Activated gamma-delta T cell (primary cell): ENCODE results near the gene WWOX.

ENCODE experiments used
- DNase-seq: peaks from one replicate; lab custom pipeline; 2025; lab: John Stamatoyannopoulos, UW

WWOX gene

DNA sequence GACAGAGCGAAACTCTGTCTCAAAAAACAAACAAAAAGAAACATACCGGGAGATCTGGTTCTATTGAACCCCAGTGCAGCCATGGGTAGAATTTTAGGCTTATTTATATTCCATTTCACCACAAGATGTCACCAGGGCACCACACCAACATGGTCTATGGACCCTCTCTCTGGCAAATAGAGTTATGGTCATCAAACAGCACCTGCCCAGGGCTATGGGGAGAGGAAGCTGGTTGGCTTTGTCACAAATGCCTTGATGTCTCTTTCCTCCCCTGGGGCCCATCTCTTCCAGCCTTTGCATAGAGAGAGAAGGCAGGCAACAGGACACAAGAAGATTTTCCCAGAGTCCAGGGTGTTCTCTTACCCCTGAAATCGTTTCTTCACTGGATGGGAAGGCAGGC is 128.4 kb downstream of the WWOX start:
- no peak for DNase-seq

- no peak for DNase-seq
Observed at GRCh38 chr16:78228704-78229103, 129.2 kb downstream of the WWOX start.

- DNase-seq, result no peak
Observed at GRCh38 chr16:78230832-78231231, 131.4 kb downstream of the WWOX start.

GRCh38 chr16:78235168-78235800 is 135.8 kb downstream of the WWOX start:
- no peak for DNase-seq

- no peak for DNase-seq
Observed at GRCh38 chr16:78235876-78236275, 136.4 kb downstream of the WWOX start.

DNA sequence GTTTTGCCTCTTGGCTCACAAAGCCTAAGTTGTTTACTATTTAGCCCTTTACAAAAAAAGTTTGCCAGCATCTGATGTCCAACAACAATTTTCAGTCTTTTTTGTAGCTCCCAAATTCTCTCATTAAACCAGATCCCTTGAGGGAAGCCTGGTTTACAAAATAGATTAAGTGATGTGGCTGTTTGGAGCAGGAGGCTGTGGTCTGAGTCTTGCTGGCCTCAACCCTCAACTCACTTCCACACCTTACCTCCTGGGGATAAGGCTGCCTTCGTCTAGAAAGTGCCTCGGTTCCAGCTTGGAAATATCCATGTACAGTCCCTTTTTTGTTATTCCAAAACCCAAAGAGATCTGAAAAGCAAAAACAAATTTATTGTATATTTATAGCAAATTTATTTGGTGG is 138.4 kb downstream of the WWOX start:
- DNase-seq, result no peak

GRCh38 chr16:78240459-78241222 is 141.2 kb downstream of the WWOX start:
- no peak for DNase-seq

GRCh38 chr16:78242239-78242630 is 142.8 kb downstream of the WWOX start:
- DNase-seq, result no peak

DNA sequence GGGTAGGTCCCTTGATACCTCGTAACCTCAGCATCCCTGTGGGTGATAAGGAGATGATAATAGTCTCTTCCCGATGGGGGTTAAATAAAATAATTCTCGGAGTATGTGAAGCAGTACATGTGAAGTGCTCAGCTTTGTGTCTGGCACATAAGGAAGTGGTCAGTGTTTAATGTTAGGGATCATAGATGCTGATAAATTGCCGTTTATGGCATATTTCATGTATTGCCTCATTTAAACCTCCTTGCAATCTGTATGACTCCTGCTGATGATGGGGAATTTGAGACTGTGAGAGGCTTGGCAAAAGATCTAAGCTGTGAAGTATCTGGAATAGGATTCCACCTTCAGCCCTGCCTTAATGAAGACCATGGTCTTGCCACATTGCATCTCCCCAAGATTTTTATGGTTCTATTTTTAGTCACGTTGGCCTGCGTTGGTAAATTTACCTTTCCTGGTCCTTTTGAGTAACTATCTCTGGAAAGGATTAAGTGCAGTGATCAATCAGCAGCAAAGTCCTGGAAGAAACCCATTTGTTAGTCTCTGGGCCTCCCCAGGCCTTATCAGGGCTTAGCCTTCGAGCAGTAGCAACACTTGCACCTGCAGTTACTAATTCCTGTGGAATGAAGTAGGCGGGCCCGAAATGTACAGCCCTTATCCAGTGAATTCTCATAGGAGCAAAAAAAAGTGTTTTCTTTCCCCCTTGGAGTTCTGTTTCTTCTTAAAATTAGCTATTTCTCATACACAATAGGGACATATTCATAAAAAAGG is 144.9 kb downstream of the WWOX start:
- no peak for DNase-seq

GRCh38 chr16:78246559-78246958 is 147.1 kb downstream of the WWOX start:
- no peak for DNase-seq

DNA sequence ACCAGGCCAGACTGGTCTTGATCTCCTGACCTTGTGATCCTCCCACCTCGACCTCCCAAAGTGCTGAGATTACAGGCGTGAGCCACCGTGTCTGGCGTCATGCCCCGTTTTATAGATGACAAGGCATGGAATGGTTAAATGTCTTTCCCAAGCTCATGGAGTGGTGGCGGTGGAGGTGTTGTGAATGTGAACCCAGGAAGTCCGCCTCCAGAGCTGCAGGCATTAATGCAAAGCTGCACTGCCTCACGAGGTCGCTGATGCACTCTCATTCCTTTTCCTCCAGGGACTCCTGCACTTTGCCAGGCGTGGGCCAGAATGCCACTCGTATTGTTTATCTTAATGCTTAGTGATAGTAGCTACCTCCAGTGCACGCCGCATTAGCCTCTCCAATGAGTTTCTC is 149.6 kb downstream of the WWOX start:
- DNase-seq, result no peak

GRCh38 chr16:78249832-78250231 is 150.4 kb downstream of the WWOX start:
- no peak for DNase-seq

DNA sequence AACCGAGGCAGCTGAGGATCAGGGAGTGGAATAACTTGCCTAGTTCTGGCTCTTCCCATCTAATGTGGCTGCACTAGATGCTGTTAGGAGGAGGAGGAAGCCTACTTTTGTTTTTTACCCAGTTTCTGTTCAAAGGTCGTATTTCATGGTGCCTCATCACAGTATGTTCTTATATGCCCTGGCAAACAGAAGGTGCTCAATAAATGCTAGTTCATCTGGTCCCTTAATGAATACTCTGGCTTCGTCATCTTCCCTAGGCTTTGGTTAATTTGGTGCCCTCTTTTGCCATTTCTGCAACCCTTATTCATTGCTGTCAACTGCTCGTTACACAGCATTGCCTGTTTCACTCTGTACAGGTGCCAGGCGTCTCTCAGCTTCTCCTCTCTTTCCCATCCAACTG is 151.7 kb downstream of the WWOX start:
- DNase-seq, result no peak

DNA sequence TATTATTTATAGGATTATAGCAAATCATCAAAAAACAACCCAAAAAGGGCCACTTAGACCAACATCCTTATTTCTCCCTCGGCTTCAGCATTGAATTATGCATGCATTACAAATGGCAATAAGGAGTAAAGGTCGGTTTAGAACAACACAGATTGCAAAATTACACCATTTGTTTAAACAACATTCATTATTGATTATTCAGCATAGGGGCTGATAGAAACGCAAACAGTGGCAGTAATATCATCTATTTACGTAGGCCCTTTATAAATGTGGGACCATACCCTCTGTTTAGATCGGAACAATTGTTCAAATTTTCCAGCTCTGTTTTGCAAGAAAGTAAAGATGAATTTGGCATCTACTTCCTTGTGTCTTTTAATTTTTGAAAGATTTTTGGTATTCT is 153.3 kb downstream of the WWOX start:
- DNase-seq, result no peak

GRCh38 chr16:78254841-78255240 is 155.4 kb downstream of the WWOX start:
- DNase-seq, result no peak

- DNase-seq, result no peak
Observed at GRCh38 chr16:78256686-78257375, 157.4 kb downstream of the WWOX start.

GRCh38 chr16:78257376-78257728 is 157.9 kb downstream of the WWOX start:
- no peak for DNase-seq

DNA sequence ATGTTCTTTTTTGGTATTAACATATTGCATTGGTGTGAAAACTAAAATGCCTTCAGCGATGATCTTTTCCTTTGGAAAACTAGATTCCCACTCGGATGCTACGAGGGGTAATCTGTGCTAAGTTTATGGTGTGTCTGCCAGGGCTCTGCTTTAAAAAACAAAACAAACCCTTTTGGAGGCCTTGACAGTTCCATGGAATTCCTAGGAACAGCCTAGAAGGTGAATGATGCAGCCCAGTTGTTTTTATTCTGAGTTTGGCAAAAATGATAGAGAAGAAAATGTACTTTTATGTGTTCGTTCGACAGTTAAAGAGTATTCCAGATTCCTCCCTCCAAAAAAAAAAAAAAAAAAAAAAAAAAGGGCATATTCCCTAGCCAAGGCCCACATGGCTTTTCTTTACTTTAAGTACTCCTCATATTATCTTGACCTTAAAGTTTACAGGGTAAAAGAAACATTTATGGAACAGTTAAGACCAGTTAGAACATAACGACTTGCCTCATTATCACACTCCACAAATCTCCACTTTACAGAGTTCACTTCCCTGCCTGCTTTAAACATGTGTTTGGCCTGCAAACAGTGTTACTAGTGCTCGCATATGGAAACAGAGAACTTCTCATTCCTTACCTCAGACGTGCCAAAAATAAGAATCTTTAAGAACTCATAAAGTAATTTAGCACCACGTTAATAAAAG is 159.1 kb downstream of the WWOX start:
- DNase-seq, result no peak

DNA sequence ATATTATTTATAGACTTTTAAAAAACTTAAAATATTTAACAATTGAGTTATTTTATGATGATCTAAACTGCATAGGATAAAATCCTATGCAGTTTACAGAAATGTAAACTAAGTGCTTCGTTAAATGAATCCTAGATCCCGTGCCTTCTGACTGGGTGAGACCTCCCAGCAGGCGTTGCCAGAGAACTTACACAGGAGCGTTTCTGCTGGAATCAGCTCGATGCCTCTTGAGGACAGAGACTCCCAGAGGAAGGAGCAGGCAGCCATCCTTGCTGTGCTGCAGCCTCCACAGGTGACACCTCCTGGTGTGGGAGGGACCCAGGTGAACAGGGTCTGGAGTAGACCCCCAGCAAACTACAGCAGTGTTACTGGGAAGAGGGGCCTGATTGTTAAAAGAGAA is 160.4 kb downstream of the WWOX start:
- DNase-seq, result no peak

DNA sequence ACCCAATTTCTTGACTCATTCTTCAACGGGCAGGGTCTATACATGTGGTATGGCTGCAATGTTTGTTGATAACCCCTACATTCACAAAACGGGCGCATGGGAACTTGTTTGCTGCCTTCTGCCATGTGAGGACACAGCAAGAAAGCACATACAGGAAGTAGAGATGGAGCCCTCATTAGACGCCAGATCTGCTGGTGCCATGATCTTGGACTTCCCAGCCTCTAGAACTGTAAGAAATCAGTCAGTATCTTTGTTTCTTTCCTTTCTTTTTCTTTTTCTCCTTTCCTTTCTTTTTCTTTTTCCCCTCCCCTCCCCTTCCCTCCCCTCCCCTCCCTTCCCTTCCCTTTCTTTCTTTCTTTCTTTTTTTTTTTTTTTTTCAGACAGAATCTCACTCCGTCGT is 165.2 kb downstream of the WWOX start:
- no peak for DNase-seq

DNA sequence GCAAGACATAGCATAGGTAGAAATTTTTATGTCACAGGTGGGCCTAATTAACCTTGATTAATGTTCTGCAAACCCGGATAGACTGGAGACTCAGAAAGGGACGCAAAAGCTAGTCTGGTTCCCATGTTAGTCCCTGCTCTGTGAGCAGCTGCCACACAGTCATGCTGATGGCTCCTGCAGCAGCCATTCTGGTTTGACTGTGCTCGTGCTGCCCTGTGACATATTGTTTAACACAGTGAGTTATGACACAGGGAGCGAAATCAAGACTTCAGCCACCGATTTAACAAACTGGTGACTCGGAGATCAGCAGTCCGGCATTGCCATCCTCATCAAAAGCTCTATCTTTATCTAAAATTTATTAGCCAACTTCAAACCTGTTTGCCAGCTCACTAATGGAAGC is 169.8 kb downstream of the WWOX start:
- DNase-seq, result no peak

DNA sequence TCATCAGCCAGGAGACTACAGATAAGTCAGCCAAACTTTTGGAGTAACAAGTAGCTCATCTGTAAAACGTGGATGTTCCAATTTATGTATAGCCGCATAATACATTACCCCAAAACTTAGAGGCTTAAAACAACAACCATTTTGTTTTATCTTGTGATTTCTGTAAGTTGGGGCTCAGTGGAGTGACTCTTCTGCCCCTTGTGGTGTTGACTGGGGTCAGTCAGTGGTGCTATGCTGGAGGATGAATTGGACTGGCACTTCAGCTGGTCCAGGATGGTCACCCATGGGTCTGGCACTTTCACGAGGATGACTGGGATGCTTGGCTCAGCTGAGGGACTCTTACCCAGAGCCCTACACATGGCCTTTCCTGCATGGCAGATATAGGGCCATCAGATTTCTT is 172.5 kb downstream of the WWOX start:
- DNase-seq, result no peak
